ENCODE results near the gene PEAK1. TPM values are rescaled to one million over a fixed set of nuclear protein-coding genes. Genes with fewer than 3 reads are reported as not detected.

The PEAK1 gene
- total RNA-seq, 2 experiments from 2014 or later, result 33.2 to 33.5 TPM

GRCh38 chr15:77226652-77227051 is 193.3 kb downstream of the PEAK1 start:
- Mint-ChIP-seq H3K36me3 (peaks cover 3% of the 10 kb centered on the region), H3K4me3 (no peak overlapping the region), H3K9me3 (no peaks in the 10 kb centered on the region), H3K27ac (no peak overlapping the region), H3K27me3 (no peaks in the 10 kb centered on the region), H3K4me1 (peaks cover 11% of the 10 kb centered on the region)
- no peak for DNase-seq

- Mint-ChIP-seq H3K27me3 (no peaks in the 10 kb centered on the region), H3K27ac (no peak overlapping the region), H3K36me3 (peaks cover 3% of the 10 kb centered on the region), H3K4me1 (peaks cover 11% of the 10 kb centered on the region), H3K9me3 (no peaks in the 10 kb centered on the region), H3K4me3 (no peak overlapping the region)
- no peak for DNase-seq
Measured at GRCh38 chr15:77225646-77226045, 194.3 kb downstream of the PEAK1 start.

GRCh38 chr15:77225088-77225487 is 194.8 kb downstream of the PEAK1 start:
- no peak overlapping the region for H3K4me3 Mint-ChIP-seq
- H3K4me1 Mint-ChIP-seq, result peaks cover 11% of the 10 kb centered on the region
- no peak for DNase-seq
- peaks cover 1% of the 10 kb centered on the region for H3K36me3 Mint-ChIP-seq
- H3K27ac Mint-ChIP-seq, result no peak overlapping the region
- H3K27me3 Mint-ChIP-seq, result no peaks in the 10 kb centered on the region
- no peaks in the 10 kb centered on the region for H3K9me3 Mint-ChIP-seq

GRCh38 chr15:77224352-77224751 is 195.6 kb downstream of the PEAK1 start:
- no peak for DNase-seq
- H3K27me3 Mint-ChIP-seq, result no peaks in the 10 kb centered on the region
- peaks cover 1% of the 10 kb centered on the region for H3K36me3 Mint-ChIP-seq
- H3K9me3 Mint-ChIP-seq, result no peaks in the 10 kb centered on the region
- no peak overlapping the region for H3K27ac Mint-ChIP-seq
- no peak overlapping the region for H3K4me3 Mint-ChIP-seq
- peaks cover 11% of the 10 kb centered on the region for H3K4me1 Mint-ChIP-seq

GRCh38 chr15:77221708-77222107 is 198.2 kb downstream of the PEAK1 start:
- peaks cover 11% of the 10 kb centered on the region for H3K4me1 Mint-ChIP-seq
- no peaks in the 10 kb centered on the region for H3K27me3 Mint-ChIP-seq
- no peak for DNase-seq
- H3K9me3 Mint-ChIP-seq, result no peaks in the 10 kb centered on the region
- H3K27ac Mint-ChIP-seq, result no peak overlapping the region
- peaks cover 6% of the 10 kb centered on the region for H3K36me3 Mint-ChIP-seq
- H3K4me3 Mint-ChIP-seq, result no peak overlapping the region

- Mint-ChIP-seq H3K4me3 (no peak overlapping the region), H3K27me3 (no peaks in the 10 kb centered on the region), H3K9me3 (no peaks in the 10 kb centered on the region), H3K36me3 (peaks cover 9% of the 10 kb centered on the region), H3K27ac (no peak overlapping the region), H3K4me1 (peaks cover 11% of the 10 kb centered on the region)
- no peak for DNase-seq
Measured at GRCh38 chr15:77221174-77221573, 198.7 kb downstream of the PEAK1 start.

GRCh38 chr15:77219841-77220240 is 200.1 kb downstream of the PEAK1 start:
- no peaks in the 10 kb centered on the region for H3K27me3 Mint-ChIP-seq
- no peak for DNase-seq
- peaks cover 14% of the 10 kb centered on the region for H3K36me3 Mint-ChIP-seq
- H3K4me1 Mint-ChIP-seq, result peaks cover 7% of the 10 kb centered on the region
- H3K4me3 Mint-ChIP-seq, result no peak overlapping the region
- H3K9me3 Mint-ChIP-seq, result no peaks in the 10 kb centered on the region
- H3K27ac Mint-ChIP-seq, result no peak overlapping the region

GRCh38 chr15:77209221-77209620 is 210.7 kb downstream of the PEAK1 start:
- Mint-ChIP-seq H3K27me3 (no peaks in the 10 kb centered on the region), H3K27ac (no peak overlapping the region), H3K4me1 (peaks cover 5% of the 10 kb centered on the region), H3K4me3 (no peak overlapping the region), H3K9me3 (peaks cover 4% of the 10 kb centered on the region), H3K36me3 (peaks cover 28% of the 10 kb centered on the region)
- DNase-seq, result no peak

GRCh38 chr15:77208241-77208640 is 211.7 kb downstream of the PEAK1 start:
- Mint-ChIP-seq H3K36me3 (peaks cover 26% of the 10 kb centered on the region), H3K9me3 (peaks cover 4% of the 10 kb centered on the region), H3K27me3 (no peaks in the 10 kb centered on the region), H3K27ac (no peak overlapping the region), H3K4me3 (no peak overlapping the region), H3K4me1 (peaks cover 5% of the 10 kb centered on the region)
- no peak for DNase-seq

- H3K27ac Mint-ChIP-seq, result no peak overlapping the region
- peaks cover 7% of the 10 kb centered on the region for H3K9me3 Mint-ChIP-seq
- peaks cover 32% of the 10 kb centered on the region for H3K36me3 Mint-ChIP-seq
- no peak for DNase-seq
- H3K27me3 Mint-ChIP-seq, result no peaks in the 10 kb centered on the region
- no peaks in the 10 kb centered on the region for H3K4me1 Mint-ChIP-seq
- H3K4me3 Mint-ChIP-seq, result no peak overlapping the region
Measured at GRCh38 chr15:77201665-77202064, 218.2 kb downstream of the PEAK1 start.

GRCh38 chr15:77196381-77196780 is 223.5 kb downstream of the PEAK1 start:
- H3K27me3 Mint-ChIP-seq, result no peaks in the 10 kb centered on the region
- H3K4me3 Mint-ChIP-seq, result no peak overlapping the region
- peaks cover 25% of the 10 kb centered on the region for H3K36me3 Mint-ChIP-seq
- H3K4me1 Mint-ChIP-seq, result peaks cover 2% of the 10 kb centered on the region
- no peak for DNase-seq
- H3K27ac Mint-ChIP-seq, result no peak overlapping the region
- peaks cover 7% of the 10 kb centered on the region for H3K9me3 Mint-ChIP-seq

GRCh38 chr15:77195586-77195985 is 224.3 kb downstream of the PEAK1 start:
- no peaks in the 10 kb centered on the region for H3K27me3 Mint-ChIP-seq
- peaks cover 21% of the 10 kb centered on the region for H3K36me3 Mint-ChIP-seq
- no peak overlapping the region for H3K27ac Mint-ChIP-seq
- no peak for DNase-seq
- peaks cover 2% of the 10 kb centered on the region for H3K4me1 Mint-ChIP-seq
- no peak overlapping the region for H3K4me3 Mint-ChIP-seq
- peaks cover 7% of the 10 kb centered on the region for H3K9me3 Mint-ChIP-seq

GRCh38 chr15:77192451-77192850 is 227.5 kb downstream of the PEAK1 start:
- Mint-ChIP-seq H3K4me1 (peaks cover 28% of the 10 kb centered on the region), H3K9me3 (no peaks in the 10 kb centered on the region), H3K4me3 (no peak overlapping the region), H3K27ac (no peak overlapping the region), H3K27me3 (no peaks in the 10 kb centered on the region), H3K36me3 (peaks cover 10% of the 10 kb centered on the region)
- no peak for DNase-seq

GRCh38 chr15:77191230-77191834 is 228.6 kb downstream of the PEAK1 start:
- no peaks in the 10 kb centered on the region for H3K27me3 Mint-ChIP-seq
- DNase-seq, result no peak
- no peak overlapping the region for H3K4me3 Mint-ChIP-seq
- no peaks in the 10 kb centered on the region for H3K9me3 Mint-ChIP-seq
- H3K4me1 Mint-ChIP-seq, result peaks cover 39% of the 10 kb centered on the region
- peaks cover 10% of the 10 kb centered on the region for H3K36me3 Mint-ChIP-seq
- H3K27ac Mint-ChIP-seq, result no peak overlapping the region

GRCh38 chr15:77187751-77188464 is 232.0 kb downstream of the PEAK1 start:
- Mint-ChIP-seq H3K27me3 (no peaks in the 10 kb centered on the region), H3K36me3 (peaks cover 12% of the 10 kb centered on the region), H3K4me1 (peaks cover 50% of the 10 kb centered on the region), H3K27ac (peak overlapping the region; percentile 87), H3K4me3 (peak overlapping the region; percentile 33), H3K9me3 (no peaks in the 10 kb centered on the region)
- peak; percentile 23 for DNase-seq

- Mint-ChIP-seq H3K27ac (peak overlapping the region; percentile 87), H3K9me3 (no peaks in the 10 kb centered on the region), H3K27me3 (no peaks in the 10 kb centered on the region), H3K36me3 (peaks cover 12% of the 10 kb centered on the region), H3K4me1 (peaks cover 60% of the 10 kb centered on the region), H3K4me3 (no peak overlapping the region)
- no peak for DNase-seq
Measured at GRCh38 chr15:77186594-77187011, 233.3 kb downstream of the PEAK1 start.

Measured in activated naive CD8-positive, alpha-beta T cell treated with anti-CD3 and anti-CD28 coated beads for 36 hours (primary cell).